Stimulated activated CD4-positive, alpha-beta T cell treated with anti-CD3 and anti-CD28 coated beads, Interleukin-1b, Interleukin-23, amount 100 ng/mL, for 1 hour (primary cell): ENCODE results near the gene VCL.
"Not testable (repeated sequence)": the region's sequence is repeated elsewhere in the genome, so short reads cannot be mapped to it uniquely, and the experiment has no call there.

Experiments used
- DNase-seq, 2 donors: peaks; one replicate each; pipeline ENCODE4 v3.0.0-alpha.2; 2020; ENCODE audit warnings: low read depth in 2 of 2

Gene VCL

GRCh38 chr10:73971636-73972354 lies 26.1 kb upstream of the VCL start:
- no peak for DNase-seq

DNA sequence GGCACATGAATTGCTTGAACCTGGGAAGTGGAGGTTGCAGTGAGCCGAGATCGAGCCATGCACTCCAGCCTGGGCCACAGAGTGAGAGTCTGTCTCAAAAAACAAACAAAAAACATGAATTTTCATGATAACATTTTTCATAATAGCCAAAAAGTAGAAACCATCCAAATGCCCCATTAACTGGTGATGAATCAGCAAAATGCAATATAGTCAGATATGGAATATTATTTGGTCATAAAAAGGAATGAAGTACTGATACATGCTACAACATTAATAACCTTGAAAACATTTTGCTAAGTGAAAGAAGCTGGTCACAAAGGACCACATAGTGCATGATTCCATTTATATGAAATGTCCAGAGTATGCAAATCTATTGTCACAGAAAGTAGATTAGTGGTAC lies 24.5 kb upstream of the VCL start:
- no peak for DNase-seq

DNA sequence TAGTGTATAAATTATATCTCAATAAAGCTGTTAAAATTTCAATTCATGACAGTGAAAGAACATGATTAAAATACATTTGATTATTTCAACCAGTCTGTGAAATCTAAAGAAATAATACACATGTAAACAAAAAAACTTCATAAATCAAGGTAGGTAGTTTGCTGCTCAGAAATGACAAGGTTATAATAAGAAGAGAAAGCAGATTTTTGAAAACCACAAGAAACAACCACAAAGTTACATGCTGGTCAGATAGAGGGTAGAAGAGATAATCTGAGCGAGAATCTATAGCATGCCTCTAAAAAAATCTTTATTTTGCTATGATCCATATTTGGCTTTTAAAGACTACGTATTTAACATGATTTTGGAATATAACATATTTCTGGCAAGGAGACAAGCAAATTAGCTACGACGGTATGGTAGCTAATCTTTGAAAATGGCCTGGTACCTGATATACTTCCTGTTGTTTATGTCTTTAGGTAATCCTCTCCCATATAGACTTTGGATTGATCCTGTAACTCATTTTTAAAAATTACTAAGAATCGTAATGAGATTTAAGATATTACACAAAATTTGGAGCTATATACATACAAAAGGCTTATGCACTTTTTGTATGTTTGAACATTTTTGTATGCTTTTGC lies 23.5 kb upstream of the VCL start:
- DNase-seq: no peak

DNA sequence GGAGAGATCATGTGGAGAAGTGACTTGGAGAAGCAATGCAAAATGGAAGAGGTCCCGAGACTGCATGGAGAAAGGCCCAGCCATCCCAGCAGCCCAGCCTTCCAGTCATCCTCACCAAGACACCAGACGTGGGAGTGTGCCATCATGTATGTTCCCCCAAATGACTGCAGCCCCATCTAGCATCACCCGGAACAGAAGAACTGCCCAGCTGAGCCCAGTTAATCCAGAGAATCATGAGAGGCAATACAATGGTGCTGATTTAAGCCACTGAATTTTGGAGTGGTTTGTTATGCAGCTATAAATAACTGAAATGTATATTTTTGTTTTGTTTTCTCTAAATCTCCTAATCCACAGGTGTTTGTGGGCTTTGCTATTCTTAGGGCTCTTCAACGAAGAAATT lies 22.5 kb upstream of the VCL start:
- DNase-seq: no peak

DNA sequence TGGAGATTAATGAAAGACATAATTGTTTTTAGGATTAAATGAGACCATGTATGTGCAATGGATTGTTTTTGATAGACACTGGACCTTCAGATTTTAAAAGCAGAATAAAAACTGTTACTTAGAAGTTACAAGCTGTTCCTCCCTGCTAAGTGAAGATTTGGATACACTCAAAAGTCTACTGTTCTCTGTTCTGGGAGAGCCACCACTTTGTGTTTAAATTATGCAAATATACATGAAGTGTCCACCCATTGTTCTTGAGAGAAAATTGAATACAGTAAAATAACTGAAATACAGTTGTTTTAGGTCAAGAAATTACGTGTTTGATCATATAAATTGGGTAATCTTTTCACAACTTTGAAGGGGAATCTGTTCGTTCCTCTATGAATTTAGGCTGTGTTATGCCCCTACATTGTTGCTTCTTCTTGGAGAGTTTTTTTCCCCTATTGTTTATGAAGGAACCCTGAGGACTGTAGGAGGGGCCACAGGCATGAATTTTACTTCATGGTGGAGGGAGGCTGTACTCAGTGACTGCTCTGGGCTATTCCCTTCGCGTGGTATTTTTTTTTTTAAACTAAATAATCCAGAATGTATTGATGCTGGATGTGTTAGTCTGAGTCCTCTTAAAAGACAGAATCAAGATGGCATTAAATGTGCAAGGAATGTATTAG lies 18.6 kb upstream of the VCL start:
- DNase-seq: no peak

DNA sequence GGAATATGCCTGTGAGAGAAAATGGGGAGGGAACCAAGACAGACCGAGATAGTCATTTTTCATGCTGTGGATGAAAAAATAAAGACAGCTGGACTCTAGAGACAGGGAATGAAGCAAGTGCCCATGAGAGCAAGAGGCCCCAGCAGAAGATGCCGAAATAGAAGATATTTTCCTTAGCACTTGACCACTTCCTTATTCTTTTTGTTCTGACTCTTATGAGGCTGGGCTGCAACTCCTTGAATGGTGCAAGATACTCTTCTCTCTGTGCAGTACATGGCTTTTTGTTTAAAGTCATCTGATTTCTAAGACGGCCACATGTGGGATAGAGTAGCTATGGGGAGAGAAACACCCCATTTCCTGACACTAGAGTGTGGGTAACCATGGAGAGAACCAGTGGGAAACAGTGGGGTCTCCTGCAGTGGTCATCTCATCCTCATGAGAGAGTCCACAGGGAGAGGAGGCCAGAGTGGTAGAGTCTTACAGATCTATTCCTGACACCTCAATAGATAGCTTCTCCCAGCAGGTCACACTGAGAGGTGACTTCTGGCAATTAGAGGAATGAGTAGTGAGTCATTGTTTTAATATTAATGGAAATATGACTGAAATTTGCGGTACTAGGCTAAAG lies 18.0 kb upstream of the VCL start:
- no peak for DNase-seq

DNA sequence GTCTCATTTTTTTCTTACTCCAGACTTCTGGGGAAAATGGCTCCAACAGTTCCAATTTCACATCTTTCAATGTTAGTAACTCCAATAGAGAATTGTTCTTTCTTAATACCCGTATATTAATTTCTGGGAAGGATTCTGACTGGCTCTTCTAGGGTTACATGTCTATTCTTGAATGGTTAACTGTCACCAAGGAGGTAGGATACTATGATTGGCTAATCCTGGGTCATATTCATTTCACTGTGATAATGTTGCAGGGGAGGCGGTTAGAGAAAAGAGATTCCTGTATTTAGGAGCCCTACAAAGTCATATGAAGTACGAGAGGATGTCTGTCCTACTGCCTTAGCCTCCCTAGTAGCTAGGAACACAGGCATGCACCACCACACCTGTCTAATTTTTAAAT lies 16.1 kb upstream of the VCL start:
- DNase-seq: no peak

GRCh38 chr10:73983096-73984047 lies 14.5 kb upstream of the VCL start:
- DNase-seq: no peak

GRCh38 chr10:73989594-73990150 lies 8.2 kb upstream of the VCL start:
- no peak for DNase-seq

DNA sequence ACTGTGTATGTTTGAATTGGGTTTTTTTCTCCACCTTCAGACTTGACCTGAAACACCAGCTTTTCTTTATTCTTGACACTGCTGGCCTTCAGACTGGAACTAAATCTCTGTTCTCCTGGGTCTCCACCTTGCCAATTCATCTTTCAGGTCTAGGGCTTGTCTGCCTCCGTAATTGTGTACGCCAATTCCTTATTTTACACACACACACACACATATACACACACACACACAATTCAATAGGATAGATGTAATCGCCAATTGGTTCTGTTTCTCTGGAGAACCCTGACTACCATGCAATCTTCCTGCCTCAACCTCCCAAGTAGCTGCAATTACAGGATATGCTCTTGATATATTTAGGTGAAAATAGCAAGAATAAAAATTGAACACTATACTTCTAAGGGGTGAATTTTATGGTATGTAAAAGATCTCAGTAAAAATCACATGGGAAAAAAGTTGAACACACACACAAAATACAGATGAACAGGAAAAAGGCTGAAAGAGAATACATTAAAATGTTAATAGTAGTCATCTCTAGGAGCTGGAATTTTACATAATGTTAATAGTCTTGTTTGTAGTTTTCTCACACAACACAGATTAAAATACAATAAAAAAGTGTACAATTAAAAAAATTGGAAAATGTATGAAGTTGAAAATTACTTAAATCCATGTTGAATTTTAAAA lies 6.6 kb upstream of the VCL start:
- no peak for DNase-seq

DNA sequence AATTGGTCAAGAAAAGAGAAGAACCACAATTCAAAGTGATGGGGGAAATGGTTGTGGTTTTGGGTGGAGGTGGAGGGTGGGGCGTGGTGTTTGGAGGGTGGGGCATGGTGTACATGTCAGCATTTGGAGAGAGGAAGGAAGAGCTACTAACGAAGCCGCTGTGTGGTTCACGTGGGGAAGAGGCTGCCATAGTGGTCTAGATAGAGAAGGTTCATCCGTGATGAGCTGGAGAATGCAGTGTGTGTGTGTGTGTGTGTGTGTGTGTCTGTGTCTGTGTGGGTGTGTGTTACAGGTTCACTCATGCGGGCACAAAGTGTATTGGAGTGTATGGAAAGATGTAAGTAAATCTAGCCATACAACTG lies 6.1 kb upstream of the VCL start:
- peak; percentile 32 to 52 for DNase-seq

- DNase-seq: no peak
Observed at GRCh38 chr10:73992899-73993788, 4.8 kb upstream of the VCL start.

- no peak for DNase-seq
Observed at GRCh38 chr10:73995035-73995358, 2.9 kb upstream of the VCL start.

DNA sequence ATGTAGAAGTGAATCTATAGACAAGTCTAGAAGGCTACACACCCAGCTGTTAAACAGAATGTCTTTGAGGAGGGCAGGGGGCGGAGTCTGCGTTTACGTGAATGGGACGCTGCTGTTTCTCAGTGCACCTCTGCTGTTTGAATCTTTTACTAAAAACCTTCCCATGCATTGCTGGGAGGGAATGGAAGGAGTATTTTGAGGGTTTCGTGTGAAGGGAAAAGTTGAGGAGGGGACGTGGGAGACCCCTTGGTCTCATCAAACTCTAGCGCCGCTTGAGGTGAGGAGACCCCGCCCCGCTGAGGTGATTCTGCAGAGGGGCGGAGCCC lies 492 bp upstream of the VCL start:
- no peak for DNase-seq

- no peak for DNase-seq
Observed at GRCh38 chr10:73998623-73998928, 660 bp downstream of the VCL start.

- DNase-seq: no peak
Observed at GRCh38 chr10:73998929-73999691, 1.2 kb downstream of the VCL start.

- DNase-seq: no peak
Observed at GRCh38 chr10:73999703-74000102, 1.8 kb downstream of the VCL start.

DNA sequence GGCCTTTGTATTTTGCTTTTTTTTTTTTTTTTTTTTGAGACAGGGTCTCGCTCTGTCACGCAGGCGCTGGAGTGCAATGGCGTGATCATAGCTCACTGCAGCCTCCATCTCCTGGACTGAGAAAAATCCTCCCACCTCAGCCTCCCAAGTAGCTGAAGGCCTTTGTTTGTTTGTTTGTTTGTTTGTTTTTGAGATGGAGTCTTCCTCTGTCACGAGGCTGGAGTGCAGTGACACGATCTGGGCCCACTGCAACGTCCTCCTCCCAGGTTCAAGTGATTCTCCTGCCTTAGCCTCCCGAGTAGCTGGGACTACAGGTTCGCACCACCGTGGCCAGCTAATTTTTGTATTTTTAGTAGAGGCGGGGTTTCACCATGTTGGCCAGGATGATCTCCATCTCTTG lies 2.3 kb downstream of the VCL start:
- not testable (repeated sequence) for DNase-seq

GRCh38 chr10:74000892-74001669 lies 3.2 kb downstream of the VCL start:
- DNase-seq: no peak
